Activated T-cell treated with anti-CD3 and anti-CD28 coated beads for 4 hours (primary cell): ENCODE data around the gene UBL4A.
A peak's percentile ranks its signal among the peaks of the same experiment; 100 is the strongest.

Source experiments
- DNase-seq: peaks from one replicate; pipeline ENCODE4 v3.0.0-alpha.2; 2020

The UBL4A gene

DNA sequence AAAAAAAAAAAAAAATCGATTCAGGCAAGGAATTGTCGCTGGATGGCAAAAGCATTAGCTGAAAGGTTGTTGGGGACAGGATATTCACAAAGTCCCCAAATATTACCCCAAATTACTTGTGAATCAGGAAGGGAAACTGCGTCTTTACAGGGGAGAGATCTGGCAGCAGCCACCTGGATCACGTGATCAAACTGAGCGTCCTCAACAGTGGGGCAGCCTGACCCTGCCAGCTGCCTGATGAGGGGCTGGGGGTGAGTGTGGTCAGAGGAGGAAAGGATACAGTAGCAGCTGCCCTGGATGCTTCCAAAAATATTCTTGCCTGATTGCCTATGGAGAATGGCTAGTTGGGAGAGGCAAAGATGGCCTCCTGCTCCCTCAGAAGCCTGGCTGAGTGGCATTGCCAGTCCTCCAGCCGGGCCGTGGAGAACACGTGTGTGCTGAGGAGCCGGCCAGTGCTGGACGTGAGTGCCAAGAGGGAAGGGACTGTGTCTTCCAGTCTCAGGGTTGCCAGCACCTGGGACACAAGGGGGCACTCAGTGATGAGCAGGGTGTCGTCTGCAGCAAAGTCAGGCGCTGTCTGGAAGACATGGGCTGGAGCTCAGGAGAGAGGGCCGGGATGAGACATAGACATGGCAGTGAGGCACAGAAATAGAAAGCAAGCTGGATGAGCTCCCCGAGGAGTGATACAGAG is 4.4 kb downstream of the UBL4A start:
- DNase-seq, result no peak

DNA sequence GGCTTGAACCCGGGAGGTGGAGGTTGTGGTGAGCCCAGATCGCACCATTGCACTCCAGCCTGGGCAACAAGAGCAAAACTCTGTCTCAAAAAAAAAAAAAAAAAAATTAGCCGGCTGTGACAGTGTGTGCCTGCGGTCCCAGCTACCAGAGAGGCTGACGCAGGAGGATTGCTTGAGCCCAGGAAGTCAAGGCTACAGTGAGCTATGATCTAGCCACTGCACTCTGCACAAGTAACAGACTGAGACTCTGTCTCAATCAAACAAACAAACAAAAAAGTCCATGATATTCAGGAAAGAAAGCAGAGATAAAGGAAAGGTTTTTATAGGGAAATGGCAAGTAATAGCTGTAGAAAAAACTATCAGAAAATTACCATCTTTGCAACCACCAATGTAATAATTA is 5.2 kb downstream of the UBL4A start:
- DNase-seq, result no peak

DNA sequence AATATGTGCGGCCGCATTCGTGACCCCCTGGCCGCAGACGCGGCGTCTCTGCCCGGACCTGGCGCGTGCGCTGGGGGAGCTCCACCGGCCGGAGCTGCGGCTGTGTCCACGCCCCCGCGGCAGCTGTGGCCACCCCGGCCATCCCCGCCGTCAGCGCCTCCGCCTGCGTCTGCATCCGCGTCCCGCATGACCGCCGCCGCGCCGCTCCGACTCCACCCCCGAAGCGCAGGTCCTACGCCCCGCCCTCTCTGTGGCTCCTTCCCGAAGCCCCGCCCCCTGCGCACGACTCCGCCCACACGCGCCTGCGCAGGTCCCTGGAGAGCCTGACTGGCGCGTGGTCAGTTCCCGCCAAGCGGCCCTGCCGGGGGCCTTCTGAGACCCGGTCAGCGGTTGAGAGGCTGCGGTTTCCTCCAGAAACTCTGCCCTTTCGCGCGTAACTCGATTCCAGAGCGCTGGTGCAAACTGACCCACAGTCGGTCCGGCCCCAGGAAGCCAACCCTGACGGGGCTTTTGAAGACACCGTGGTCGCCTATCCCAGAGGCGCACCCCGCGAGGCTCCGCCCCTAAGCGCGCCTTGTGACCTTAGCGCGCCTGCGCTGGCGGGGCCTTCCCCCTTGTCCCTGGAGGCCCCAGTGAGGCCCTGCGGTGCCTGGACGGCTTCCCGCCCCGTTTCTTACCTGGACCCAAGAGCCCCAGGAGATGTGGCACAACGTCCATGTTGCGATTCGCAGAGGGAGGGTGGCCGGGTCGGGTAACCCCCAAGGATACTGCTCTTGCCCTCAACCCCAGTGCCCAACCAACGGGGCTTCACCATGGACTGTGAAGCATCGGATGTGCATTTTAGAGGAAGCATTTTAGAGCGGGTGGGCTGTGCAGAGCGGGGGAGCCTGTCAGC is 7.4 kb downstream of the UBL4A start, which contains the start of gene LAGE3:
TSS of gene LAGE3 (minus strand) at position 554 of the 895 bp plus-strand sequence. CDS start at position 188, 366 bp downstream.
- DNase-seq, result peak; percentile 93

DNA sequence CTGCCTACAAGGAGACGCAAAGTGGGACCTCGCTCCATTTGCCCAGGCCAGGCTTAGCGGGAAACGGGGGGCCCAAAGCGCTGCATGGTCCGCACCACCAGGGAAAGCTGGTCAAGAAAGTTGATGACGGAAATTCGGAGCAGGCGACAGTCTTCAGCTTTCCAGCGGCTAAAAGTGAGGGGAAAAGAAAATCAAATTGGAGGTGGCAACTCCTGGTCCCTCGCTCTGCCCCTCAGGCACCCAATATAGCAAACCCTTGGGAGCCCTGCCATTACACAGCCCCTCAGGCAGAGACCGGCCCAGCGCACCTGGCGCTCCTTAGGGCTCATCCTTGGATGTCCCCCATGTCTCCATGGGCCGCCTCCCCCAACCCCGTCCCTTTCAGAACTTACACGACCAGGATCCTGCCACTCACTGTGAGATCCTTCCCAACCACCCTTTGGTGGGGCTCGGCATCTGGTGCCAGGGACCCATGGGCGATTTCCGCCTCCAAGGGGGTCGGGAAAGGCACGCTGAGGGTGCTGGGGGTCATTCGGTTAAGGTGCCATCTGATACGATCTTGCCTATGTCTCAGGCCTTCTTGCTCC is 8.4 kb downstream of the UBL4A start:
- DNase-seq, result no peak

DNA sequence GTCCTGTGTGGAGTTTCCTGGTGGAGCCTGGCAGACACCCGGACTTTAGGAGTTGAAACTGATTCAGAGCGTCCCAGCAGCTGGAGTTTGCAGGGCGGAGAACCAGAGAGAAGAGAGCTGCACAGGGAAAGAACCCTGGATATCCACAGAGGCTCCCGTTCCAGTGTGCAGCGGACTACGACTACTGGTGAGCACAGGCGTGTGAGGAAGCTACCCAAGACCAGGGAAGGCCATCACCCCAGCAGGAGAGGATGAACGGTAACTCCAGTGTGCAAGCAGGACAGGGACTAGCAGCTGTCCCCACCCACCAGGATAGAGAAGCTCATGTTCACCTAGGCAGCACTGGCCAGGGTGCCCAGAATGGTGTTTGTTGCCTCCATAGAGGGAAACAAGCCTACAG is 9.6 kb downstream of the UBL4A start:
- no peak for DNase-seq

DNA sequence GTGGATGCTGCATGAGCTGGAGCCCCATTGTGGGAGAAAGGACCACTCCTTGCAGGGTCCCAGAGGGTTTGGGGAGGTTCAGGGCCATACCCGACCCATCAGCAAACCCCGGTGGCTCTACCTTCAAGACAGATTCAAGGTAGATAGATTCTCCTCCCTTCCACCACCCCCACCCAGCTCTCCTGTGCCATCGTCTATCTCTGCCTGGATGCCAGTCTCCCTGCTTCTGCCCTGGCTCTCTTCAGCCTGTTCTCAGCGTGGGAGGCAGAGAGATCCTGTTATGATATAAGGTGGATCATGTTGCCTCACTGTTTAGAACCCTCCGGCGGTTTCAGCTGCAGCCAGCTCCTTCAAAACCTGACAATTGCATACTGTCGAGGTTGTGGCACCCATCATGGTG is 12.7 kb downstream of the UBL4A start:
- DNase-seq, result no peak

- DNase-seq, result no peak
Measured at GRCh38 chrX:154472685-154473632, 13.5 kb downstream of the UBL4A start.

GRCh38 chrX:154471839-154472684 is 14.4 kb downstream of the UBL4A start:
- no peak for DNase-seq

GRCh38 chrX:154470914-154471568 is 15.4 kb downstream of the UBL4A start:
- DNase-seq, result no peak

- no peak for DNase-seq
Measured at GRCh38 chrX:154470434-154470833, 16.0 kb downstream of the UBL4A start.

GRCh38 chrX:154469880-154470279 is 16.5 kb downstream of the UBL4A start:
- no peak for DNase-seq

DNA sequence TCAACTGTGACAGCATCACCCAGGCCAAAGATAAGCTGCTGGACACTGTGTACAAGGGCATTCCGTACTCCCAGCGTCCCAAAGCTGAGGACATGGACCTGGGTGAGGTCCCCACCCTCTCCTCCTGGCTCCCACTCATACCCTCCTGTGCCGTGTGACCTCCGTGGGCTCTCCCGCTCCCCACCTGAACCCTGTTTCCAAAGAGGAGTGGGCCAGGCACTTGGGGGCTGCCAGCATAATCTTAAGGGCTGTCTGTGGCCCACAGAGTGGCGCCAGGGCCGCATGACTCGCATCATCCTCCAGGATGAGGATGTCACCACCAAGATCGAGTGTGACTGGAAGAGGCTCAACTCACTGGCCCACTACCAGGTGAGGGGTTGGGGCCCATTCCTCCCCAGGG is 17.3 kb downstream of the UBL4A start:
- DNase-seq, result no peak

- no peak for DNase-seq
Measured at GRCh38 chrX:154468217-154468616, 18.2 kb downstream of the UBL4A start.

GRCh38 chrX:154467556-154467955 is 18.9 kb downstream of the UBL4A start:
- no peak for DNase-seq

GRCh38 chrX:154466907-154467306 is 19.5 kb downstream of the UBL4A start:
- DNase-seq, result no peak

- DNase-seq, result no peak
Measured at GRCh38 chrX:154466036-154466435, 20.4 kb downstream of the UBL4A start.

- DNase-seq, result no peak
Measured at GRCh38 chrX:154465601-154466000, 20.8 kb downstream of the UBL4A start.

GRCh38 chrX:154464806-154465365 is 21.5 kb downstream of the UBL4A start:
- no peak for DNase-seq

DNA sequence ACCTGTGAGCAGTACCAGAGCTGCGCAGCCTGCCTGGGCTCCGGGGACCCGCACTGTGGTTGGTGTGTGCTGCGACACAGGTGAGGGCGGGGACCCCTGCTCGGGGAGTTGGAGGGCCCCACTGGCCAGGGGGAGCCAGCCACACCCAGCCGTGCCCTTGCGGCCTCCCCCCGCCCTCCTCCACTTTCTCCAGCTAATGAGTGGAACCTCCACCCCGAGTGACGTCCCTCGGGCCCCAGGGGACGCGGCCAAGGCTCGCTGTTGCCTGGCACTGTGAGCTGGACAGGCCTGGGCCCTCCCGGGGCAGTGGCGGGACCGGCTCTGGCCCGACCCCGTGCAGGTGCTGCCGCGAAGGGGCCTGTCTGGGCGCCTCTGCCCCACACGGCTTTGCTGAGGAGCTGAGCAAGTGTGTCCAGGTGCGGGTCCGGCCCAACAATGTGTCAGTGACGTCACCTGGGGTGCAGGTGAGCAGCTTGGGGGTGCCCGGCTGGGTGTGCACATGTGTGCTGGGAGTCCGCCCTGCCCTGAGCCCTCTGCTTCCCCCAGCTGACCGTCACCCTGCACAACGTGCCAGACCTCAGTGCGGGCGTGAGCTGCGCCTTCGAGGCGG is 22.7 kb downstream of the UBL4A start:
- DNase-seq, result no peak

- DNase-seq, result no peak
Measured at GRCh38 chrX:154462396-154462795, 24.0 kb downstream of the UBL4A start.
